Spinal cord (tissue), 10 donors: ENCODE results near the gene NDUFB5. TPM values are rescaled to one million over a fixed set of nuclear protein-coding genes. Genes with fewer than 3 reads are reported as not detected.
"Not testable (repeated sequence)": the region's sequence is repeated elsewhere in the genome, so short reads cannot be mapped to it uniquely, and the experiment has no call there.

ENCODE experiments used
- DNase-seq, 6 donors: peaks; one replicate each; pipeline versions ENCODE4 v3.0.0 to v3.0.0-alpha.2; 2013 to 2015; ENCODE audit warnings: low spot score in 6 of 6, low read depth in 4 of 6
- H3K27ac ChIP-seq: one replicate; pipeline ENCODE4 v1.5.1; 2013; ENCODE audit warnings: low read depth, low read length, control low read depth
- H3K27me3 ChIP-seq: one replicate; pipeline ENCODE4 v1.6.1; 2013; ENCODE audit warnings: low read length; ENCODE audit not compliant: control insufficient read depth, insufficient read depth
- H3K36me3 ChIP-seq: one replicate; pipeline ENCODE4 v1.6.1; 2013; ENCODE audit warnings: low read length; ENCODE audit not compliant: control insufficient read depth, insufficient read depth
- H3K4me1 ChIP-seq: one replicate; pipeline ENCODE4 v1.6.1; 2013; ENCODE audit warnings: low read length; ENCODE audit not compliant: control insufficient read depth, insufficient read depth
- H3K4me3 ChIP-seq: one replicate; pipeline ENCODE4 v1.5.1; 2013; ENCODE audit warnings: low read depth, low read length, control low read depth
- H3K9me3 ChIP-seq: one replicate; pipeline ENCODE4 v1.6.1; 2013; ENCODE audit warnings: low read length; ENCODE audit not compliant: control insufficient read depth, insufficient read depth
- WGBS: methylation state at CpG from one replicate; pipeline ENCODE4 v1.1.5; 2013; ENCODE audit warnings: missing lambda C conversion rate; ENCODE audit not compliant: insufficient coverage; 5-methylcytosine and 5-hydroxymethylcytosine counted together
- polyA plus RNA-seq, 2 donors: library from polyadenylated mRNA; unstranded; fragments of 120-200 nt; gene quantifications; one replicate each; pipeline ENCODE4 v1.2.1, GENCODE V29; 2013; ENCODE audit not compliant: insufficient read length in 2 of 2
- total RNA-seq, 2 donors: library from RNA; depleted of rRNA in 1 of 2; stranded (reverse); fragments of 120-200 nt in 1 of 2; fragments of >200 nt in 1 of 2; gene quantifications; one replicate each; pipeline versions ENCODE4 v1.2.3 to v1.2.4, GENCODE V29; 2013 to 2014
- donor health status: healthy.

Gene NDUFB5
- total and polyA plus RNA-seq, 4 donors, result 151 to 182 (median 174) TPM

- Histone ChIP-seq H3K4me3 (no peak overlapping the region), H3K27me3 (no peaks in the 10 kb centered on the region), H3K9me3 (no peaks in the 10 kb centered on the region), H3K4me1 (no peaks in the 10 kb centered on the region), H3K27ac (no peak overlapping the region), H3K36me3 (peaks cover 11% of the 10 kb centered on the region)
- 80% methylated on average over 1 of the region's 4 CpGs for WGBS
- no peak for DNase-seq
These were observed 11.0 kb downstream of the NDUFB5 start for GRCh38 chr3:179615458-179616173.

DNA sequence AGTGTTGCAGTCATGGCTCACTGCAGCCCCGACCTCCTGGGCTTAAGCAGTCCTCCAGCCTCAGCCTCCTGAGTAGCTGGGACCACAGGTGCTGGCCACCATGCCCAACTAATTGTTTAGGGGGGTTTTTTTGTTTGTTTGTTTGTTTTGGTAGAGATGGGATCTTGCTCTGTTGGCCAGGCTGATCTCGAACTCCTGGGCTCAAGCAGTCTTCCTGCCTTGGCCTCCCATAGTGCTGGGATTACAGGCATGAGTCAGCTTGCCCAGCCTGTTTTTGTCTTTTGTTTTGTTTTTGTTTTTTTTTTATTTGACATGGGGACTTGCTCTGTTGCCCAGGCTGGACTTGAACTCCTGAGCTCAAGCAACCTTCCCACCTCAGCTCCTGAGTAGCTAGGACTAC is 17.4 kb downstream of the NDUFB5 start:
- H3K36me3 ChIP-seq, result peaks cover 31% of the 10 kb centered on the region

DNA sequence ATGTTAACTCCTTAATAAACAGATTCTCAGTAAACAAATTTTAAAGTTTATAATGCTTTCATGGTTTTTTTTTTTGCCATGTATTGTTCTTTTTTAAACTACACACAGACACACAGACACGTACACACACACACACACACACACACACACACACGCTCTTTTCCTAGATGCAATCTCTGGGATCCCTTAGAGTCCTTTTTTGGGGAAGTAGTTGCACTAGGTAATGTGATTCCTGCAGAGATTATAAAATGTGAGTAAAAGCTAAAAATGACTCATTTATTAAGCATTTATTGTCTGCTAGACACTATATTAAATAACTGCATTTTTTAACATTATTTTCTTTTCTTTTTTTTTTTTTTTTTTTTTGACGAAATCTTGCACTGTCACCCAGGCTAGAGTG is 19.9 kb downstream of the NDUFB5 start:
- Histone ChIP-seq H3K4me1 (no peaks in the 10 kb centered on the region), H3K27me3 (no peaks in the 10 kb centered on the region), H3K27ac (no peak overlapping the region), H3K36me3 (peaks cover 24% of the 10 kb centered on the region), H3K4me3 (no peak overlapping the region), H3K9me3 (no peaks in the 10 kb centered on the region)
- DNase-seq, result no peak
- no CpG with 5 or more reads among the region's 3 CpGs for WGBS

More for the DNA sequence above, 17.4 kb downstream of the NDUFB5 start:
- no peak for DNase-seq
- Histone ChIP-seq H3K27me3 (no peaks in the 10 kb centered on the region), H3K4me3 (no peak overlapping the region), H3K27ac (no peak overlapping the region), H3K4me1 (no peaks in the 10 kb centered on the region), H3K9me3 (no peaks in the 10 kb centered on the region)
- 88% methylated on average over 2 of the region's 2 CpGs for WGBS

- H3K27me3 ChIP-seq, result no peaks in the 10 kb centered on the region
- no peaks in the 10 kb centered on the region for H3K36me3 ChIP-seq
- H3K27ac ChIP-seq, result no peak overlapping the region
- no peaks in the 10 kb centered on the region for H3K9me3 ChIP-seq
- no peak for DNase-seq
- WGBS, result 97% methylated on average over 2 of the region's 3 CpGs
- H3K4me3 ChIP-seq, result no peak overlapping the region
- H3K4me1 ChIP-seq, result no peaks in the 10 kb centered on the region
These were observed 26.3 kb downstream of the NDUFB5 start for GRCh38 chr3:179630753-179631451.

DNA sequence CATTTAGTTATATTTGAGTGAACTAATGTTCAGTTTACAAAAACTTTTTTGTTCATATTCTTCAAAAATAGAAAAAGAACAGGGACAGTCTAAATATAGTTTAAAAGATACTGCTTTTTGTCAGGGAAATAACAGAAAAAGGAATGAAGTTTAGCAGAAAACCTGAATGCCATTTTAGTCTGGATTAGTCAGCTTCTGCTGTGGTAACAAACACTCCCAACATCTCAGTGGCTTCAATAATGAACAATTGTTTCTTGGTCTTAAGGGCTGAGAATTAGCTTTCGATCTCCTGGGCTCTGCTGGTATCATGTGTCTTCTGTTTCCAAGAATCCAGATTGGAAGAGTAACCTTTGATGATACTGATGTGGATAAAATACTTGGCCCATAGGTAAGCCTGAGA is 35.9 kb downstream of the NDUFB5 start:
- no peaks in the 10 kb centered on the region for H3K4me1 ChIP-seq
- no CpG with 5 or more reads among the region's 1 CpG for WGBS
- no peak for DNase-seq

GRCh38 chr3:179642871-179643270 is 38.3 kb downstream of the NDUFB5 start:
- no peak overlapping the region for H3K27ac ChIP-seq
- 100% methylated on average over 1 of the region's 3 CpGs for WGBS
- H3K4me3 ChIP-seq, result no peak overlapping the region
- no peaks in the 10 kb centered on the region for H3K9me3 ChIP-seq
- H3K4me1 ChIP-seq, result no peaks in the 10 kb centered on the region
- H3K36me3 ChIP-seq, result no peaks in the 10 kb centered on the region
- no peak for DNase-seq
- no peaks in the 10 kb centered on the region for H3K27me3 ChIP-seq

More for the DNA sequence above, 35.9 kb downstream of the NDUFB5 start:
- Histone ChIP-seq H3K36me3 (no peaks in the 10 kb centered on the region), H3K9me3 (no peaks in the 10 kb centered on the region), H3K27me3 (no peaks in the 10 kb centered on the region), H3K27ac (no peak overlapping the region), H3K4me3 (no peak overlapping the region)

DNA sequence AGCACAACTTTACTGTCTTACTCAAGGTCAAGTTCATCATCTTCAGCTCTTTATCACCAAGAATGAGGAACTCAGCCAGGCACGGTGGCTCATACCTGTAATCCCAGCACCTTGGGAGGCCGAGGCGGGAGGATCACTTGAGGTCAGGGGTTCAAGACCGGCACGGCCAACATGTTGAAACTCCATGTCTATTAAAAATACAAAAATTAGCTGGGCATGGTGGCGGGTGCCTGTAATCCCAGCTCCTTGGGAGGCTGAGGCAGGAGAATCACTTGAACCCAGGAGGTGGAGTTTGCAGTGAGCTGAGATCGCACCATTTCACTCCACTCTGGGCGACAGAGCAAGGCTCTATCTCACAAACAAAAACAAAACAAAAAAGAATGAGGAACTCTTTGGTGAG is 39.2 kb downstream of the NDUFB5 start:
- not testable (repeated sequence) for H3K4me3 ChIP-seq, H3K27ac ChIP-seq, H3K4me1 ChIP-seq, DNase-seq, H3K36me3 ChIP-seq, H3K9me3 ChIP-seq, H3K27me3 ChIP-seq
- 100% methylated on average over 2 of the region's 8 CpGs for WGBS

- Histone ChIP-seq H3K4me1 (no peaks in the 10 kb centered on the region), H3K27me3 (no peaks in the 10 kb centered on the region), H3K27ac (no peak overlapping the region), H3K9me3 (no peaks in the 10 kb centered on the region), H3K4me3 (no peak overlapping the region), H3K36me3 (no peaks in the 10 kb centered on the region)
- DNase-seq, result peak in 1 of 6 donors; percentile 24
- WGBS, result 80% methylated on average over 2 of the region's 3 CpGs
These were observed 41.6 kb downstream of the NDUFB5 start for GRCh38 chr3:179646177-179646576.

- H3K9me3 ChIP-seq, result no peaks in the 10 kb centered on the region
- no peaks in the 10 kb centered on the region for H3K27me3 ChIP-seq
- DNase-seq, result no peak
- peak overlapping the region; percentile 68 for H3K4me3 ChIP-seq
- peaks cover 11% of the 10 kb centered on the region for H3K4me1 ChIP-seq
- WGBS, result 39% methylated on average over 5 of the region's 11 CpGs
- H3K27ac ChIP-seq, result peak overlapping the region; percentile 16
- H3K36me3 ChIP-seq, result no peaks in the 10 kb centered on the region
These were observed 47.3 kb downstream of the NDUFB5 start for GRCh38 chr3:179651687-179652446.
